Cardiac fibroblast (primary cell): Measurements from ENCODE around the gene FOXA1.
A peak's percentile ranks its signal among the peaks of the same experiment; 100 is the strongest.

ENCODE experiments used
- DNase-seq, 2 donors: peaks; one replicate each; pipeline versions ENCODE4 v3.0.0 to v3.0.0-alpha.2; 2010; ENCODE audit warnings: low read depth in 2 of 2
- H3K4me3 ChIP-seq, 2 donors: replicated peaks in 1 of 2; 1 replicate in 1 of 2; 2 replicates in 1 of 2; pipeline ENCODE4 v1.5.1; 2011; ENCODE audit warnings: low read depth in 2 of 2, low read length in 2 of 2, mild to moderate bottlenecking in 2 of 2, moderate library complexity in 1 of 2
- TF ChIP-seq, protein P1 (sequence below): IDR thresholded peaks from one replicate; pipeline ENCODE4 v1.5.1; 2011; ENCODE audit warnings: low read depth, mild to moderate bottlenecking, low read length, inconsistent platforms

FOXA1 gene

DNA sequence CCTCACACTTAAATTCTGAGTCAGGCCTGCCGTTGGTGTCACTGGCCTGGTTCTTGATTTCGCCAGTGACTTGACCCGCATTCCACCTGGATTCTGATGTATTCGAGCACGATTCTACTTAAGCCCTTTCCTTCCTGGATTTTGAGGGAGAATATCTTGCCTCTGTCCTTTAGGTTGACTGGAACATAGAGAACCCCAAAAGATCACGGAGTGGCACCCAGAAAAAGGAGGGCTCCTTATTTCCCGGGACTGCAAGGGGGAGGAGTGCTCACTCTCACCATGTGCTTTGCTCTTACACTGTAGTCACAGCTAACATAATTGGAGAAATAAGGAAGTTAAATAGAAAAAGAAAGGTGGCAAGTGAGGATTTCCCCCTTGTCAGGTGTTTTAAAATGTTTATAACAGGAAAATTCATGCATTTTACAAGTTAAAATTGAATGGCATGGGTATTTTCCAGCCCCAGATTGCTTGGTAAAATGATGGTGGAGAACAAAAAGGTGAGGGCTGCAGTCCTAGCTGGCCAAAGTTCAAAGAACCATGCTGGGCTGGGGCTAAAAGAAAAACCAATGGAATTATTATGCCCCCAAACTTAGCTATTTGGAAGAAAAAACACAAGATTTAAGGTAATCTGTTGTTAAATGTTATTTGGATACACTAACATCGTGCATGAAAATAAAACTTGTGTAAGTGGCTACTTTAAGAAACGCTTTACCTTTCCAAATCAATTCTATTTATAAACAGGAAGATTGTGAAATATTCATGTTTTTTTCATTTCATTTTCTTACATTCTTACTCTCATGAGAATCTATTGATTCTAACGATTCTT, 8.9 kb downstream of the FOXA1 start:
- DNase-seq, result no peak
- TF ChIP-seq, protein P1, sequence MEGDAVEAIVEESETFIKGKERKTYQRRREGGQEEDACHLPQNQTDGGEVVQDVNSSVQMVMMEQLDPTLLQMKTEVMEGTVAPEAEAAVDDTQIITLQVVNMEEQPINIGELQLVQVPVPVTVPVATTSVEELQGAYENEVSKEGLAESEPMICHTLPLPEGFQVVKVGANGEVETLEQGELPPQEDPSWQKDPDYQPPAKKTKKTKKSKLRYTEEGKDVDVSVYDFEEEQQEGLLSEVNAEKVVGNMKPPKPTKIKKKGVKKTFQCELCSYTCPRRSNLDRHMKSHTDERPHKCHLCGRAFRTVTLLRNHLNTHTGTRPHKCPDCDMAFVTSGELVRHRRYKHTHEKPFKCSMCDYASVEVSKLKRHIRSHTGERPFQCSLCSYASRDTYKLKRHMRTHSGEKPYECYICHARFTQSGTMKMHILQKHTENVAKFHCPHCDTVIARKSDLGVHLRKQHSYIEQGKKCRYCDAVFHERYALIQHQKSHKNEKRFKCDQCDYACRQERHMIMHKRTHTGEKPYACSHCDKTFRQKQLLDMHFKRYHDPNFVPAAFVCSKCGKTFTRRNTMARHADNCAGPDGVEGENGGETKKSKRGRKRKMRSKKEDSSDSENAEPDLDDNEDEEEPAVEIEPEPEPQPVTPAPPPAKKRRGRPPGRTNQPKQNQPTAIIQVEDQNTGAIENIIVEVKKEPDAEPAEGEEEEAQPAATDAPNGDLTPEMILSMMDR, result no peak
- no peak overlapping the region for H3K4me3 ChIP-seq

DNA sequence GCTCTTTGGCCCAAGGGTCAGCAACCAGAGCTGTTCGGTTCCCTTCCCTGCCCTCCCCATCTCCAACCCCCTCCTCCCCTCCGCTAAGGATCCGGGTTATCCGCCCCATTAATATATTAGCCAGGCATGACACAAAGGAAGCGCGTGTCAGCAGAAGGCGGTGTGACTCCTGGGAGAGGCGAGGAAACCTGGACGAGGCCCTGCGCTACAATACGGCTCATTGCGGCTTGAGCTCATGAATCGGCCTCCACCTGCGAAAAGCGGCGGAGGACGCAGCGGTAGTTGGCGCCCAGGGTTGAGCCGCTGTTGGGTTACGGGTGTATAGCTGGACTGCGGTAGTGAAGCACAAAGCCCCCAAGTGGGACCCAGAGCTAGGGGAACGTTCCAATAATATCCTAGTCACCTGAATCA, 9.9 kb downstream of the FOXA1 start:
- DNase-seq, result no peak
- no peak overlapping the region for H3K4me3 ChIP-seq
- TF ChIP-seq, protein P1, result no peak

DNA sequence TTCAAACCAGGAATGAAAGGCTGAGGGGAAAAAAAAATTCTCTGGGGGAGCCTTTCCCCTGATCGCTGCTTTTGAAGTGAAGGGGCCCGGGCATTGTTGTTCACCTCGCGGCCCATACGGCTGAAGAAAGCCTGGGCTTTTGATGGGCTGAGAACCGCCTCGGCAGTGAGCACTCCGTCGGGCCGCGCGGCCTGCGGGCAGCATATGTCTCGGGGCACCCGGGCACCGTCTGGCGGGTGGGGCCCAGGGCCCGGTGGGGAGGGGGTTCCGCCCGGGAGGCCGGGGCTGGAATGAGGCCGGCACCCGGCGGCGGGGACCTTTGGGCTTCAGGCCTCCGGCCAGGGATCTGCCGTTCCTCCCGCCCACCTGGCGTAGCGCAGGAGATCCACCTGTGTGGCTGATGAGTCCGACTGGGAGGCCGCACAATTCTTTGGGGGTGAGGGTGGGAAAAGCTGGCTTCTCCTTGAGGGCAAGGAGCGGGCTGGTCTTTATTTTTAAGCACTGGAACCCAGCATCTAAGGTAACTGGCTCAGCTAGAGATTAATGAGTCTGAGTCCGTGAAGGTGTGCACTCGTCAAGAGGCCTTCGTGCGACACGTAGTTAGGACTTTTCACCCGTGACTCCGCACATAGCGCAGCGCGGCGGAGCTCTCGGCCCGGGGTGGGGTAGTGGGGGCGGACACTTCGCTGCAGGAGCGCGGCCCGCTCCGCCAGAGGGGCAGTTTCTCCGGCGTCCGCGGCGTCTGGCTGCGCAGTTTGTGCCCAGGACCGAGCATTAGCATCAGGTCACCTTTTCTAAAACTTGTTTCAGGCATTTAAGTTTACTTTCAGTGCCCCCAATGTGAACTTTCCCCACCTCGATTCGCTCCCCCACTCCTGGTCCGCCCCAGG, 10.6 kb downstream of the FOXA1 start:
- no peak overlapping the region for H3K4me3 ChIP-seq
- TF ChIP-seq, protein P1, result no peak
- no peak for DNase-seq

DNA sequence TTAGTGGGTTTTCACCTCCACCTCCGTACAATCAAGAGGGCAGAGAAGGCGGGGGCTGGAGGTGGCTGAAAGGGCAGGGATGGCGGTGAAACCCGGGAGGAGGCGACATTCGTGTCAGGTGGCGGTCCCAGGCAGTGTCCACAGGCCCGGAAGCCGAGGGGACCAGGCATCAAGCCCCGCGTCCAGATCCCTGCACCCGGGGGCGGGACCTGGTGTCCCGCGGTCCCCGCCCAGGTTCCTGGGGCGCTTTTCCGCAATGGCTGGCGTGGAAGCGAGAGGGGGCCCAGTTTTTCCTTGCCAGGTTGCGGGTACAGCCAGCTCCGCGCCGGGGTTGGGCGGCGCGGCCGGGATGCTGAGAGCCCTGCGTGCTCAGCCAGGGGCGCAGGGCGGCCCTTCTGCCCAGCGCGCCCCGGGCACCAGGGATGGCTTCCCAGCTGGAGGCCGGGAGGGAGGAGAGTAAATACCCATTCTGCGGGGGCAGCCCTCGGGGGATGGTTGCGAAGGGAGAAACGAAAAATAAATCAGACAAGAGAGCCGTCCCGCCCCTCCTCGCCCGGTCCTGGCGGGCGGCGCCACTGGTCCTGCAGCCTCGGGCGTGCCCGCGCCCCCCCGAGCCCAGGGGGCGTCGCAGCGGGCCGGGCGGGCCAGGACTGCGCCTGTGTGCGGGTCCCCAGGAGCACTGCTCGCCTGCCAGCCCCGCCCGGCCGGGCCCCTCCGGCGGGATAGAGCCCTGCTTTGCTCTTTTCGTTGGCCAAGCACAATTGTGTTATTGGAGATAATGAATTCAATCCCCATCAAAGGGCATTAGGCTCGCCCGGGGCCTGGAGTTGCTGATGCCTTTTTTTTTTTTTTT, 11.5 kb downstream of the FOXA1 start:
- TF ChIP-seq, protein P1, result no peak
- H3K4me3 ChIP-seq, result peak overlapping the region in 1 of 2 donors; percentile 37
- DNase-seq, result no peak

DNA sequence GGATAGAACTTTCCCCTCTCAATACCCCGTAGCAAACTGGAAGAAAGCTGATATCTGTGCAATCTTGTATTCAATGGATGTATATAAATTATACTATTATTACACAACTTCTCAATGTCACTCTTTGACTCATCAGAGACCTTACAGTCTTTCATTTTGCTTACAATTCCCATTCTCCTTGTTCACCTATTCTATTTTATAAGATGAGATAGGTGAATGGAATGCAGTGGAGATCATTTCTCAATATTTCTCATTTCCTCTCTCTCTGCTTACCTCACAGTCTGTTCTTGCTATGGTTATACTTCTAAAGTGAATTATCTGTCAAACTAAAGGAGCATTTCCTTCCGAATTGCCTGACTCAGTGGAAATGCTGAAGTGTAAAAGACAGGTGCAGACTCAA, 14.9 kb downstream of the FOXA1 start:
- TF ChIP-seq, protein P1, result no peak
- DNase-seq, result peak in 1 of 2 donors; percentile 64
- no peak overlapping the region for H3K4me3 ChIP-seq

DNA sequence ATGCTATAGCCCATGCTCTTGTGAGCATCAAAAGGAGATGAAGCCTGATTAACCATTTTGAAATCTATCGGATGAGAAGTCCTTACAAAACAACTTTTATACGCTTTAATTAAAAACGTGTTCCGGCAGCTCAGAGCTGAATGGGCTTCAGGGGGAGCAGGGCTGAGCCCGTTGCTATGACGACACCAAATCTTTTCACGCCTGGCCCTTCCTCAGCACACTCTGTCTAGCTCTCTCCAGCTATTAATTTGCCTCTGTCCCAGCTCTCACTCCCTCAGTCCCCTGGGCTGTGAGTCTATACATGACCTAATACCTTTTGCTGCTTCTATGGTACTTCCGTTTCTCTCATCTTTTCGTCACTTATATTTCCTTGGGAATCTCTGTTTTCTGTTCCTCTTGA, 15.8 kb downstream of the FOXA1 start:
- no peak for DNase-seq
- TF ChIP-seq, protein P1, result no peak
- no peak overlapping the region for H3K4me3 ChIP-seq
